Measurements from ENCODE around the gene KCNQ4. TPM values are rescaled to one million over a fixed set of nuclear protein-coding genes. Genes with fewer than 3 reads are reported as not detected.
A peak's percentile ranks its signal among the peaks of the same experiment; 100 is the strongest.

Gene KCNQ4
- total and polyA plus RNA-seq, 5 donors from 2014 or later, result 0.10 to 0.44 (median 0.19) TPM; not detected in 1

DNA sequence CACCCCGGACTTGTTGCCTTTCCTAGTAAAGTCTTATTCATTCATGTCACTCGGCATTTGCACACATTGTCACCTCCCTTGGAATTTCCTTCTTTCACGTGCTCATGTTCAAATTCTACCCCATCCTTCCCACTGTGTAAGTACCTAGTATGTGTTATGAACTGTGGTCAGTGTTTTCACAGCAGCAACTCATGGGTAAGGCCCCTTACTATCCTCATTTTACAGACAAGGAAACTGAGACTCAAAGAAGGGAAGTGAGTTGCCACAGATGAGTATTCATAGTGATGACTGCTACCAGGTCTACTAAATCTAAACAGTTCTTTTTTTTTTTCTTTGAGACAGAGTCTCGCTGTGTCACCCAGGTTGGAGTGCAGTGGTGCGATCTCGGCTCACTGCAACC, 68.1 kb downstream of the KCNQ4 start:
- Mint-ChIP-seq H3K27me3 (no peaks in the 10 kb centered on the region), H3K36me3 (no peaks in the 10 kb centered on the region), H3K9me3 (no peaks in the 10 kb centered on the region), H3K27ac (peak overlapping the region in 1 of 3 donors; percentile 91), H3K4me1 (peaks cover 2 to 8% (median 6%) of the 10 kb centered on the region in 4 donors), H3K4me3 (no peak overlapping the region)
- Histone ChIP-seq H3K4me3 (ENCODE audit: low read depth, low read length) (no peak overlapping the region), H3K27ac (ENCODE audit: insufficient read depth, low read length, poor library complexity, severe bottlenecking) (no peak overlapping the region), H3K27me3 (ENCODE audit: control insufficient read depth, insufficient read depth, low read length) (no peaks in the 10 kb centered on the region), H3K9me3 (ENCODE audit: control insufficient read depth in 2 of 2, low read length in 2 of 2) (no peaks in the 10 kb centered on the region), H3K4me1 (ENCODE audit: control insufficient read depth, insufficient read depth, low read length, poor library complexity, severe bottlenecking) (peaks cover 5% of the 10 kb centered on the region), H3K36me3 (ENCODE audit: control insufficient read depth, insufficient read depth, low read length) (no peaks in the 10 kb centered on the region)
- no peak for DNase-seq
- ATAC-seq (ENCODE audit: low read depth in 2 of 2), result no peak

DNA sequence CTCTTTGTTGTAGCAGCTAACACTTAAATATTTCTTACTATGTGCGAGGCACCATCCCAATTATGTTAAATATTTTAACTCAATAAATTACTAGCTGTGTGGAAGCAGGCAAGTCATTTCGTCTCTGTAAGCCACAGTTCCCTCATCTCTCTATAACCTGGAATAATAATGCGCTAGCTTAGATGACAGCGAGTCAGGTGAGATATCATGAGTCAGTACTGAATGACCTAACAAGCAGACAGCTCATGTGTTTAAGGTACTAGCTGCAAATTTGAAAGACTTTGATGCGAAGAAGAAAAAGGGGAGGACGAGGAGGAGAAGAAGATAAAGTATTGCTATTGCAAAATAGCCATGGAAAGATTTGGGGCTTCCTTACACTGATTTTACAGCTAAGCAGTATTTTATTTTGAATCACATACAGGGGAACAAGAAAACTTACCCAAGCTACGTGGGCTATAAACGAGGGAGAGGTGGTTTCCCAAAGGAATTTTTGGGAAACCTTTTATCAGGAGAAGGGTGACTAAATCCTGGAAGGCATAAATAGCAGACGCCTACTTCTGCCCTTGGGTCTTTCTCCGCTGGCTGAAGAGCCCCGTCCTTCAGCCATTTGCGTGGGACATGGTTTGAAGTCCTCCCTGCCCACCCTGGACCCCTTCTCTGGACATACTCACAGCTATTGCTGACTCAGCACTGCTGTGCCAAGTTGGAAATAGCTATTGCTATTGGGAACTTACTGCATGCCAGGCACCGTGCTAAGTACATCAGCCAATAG, 69.7 kb downstream of the KCNQ4 start:
- Mint-ChIP-seq H3K36me3 (no peaks in the 10 kb centered on the region), H3K27ac (no peak overlapping the region), H3K4me3 (peak overlapping the region in 1 of 4 donors; percentile 21), H3K9me3 (no peaks in the 10 kb centered on the region), H3K4me1 (peaks cover 2 to 6% (median 5%) of the 10 kb centered on the region in 4 donors), H3K27me3 (no peaks in the 10 kb centered on the region)
- no peaks in the 10 kb centered on the region for H3K9me3 ChIP-seq (ENCODE audit: control insufficient read depth in 2 of 2, low read length in 2 of 2)
- DNase-seq (no peak), ATAC-seq (ENCODE audit: low read depth in 2 of 2) (no peak)
- H3K27ac ChIP-seq (ENCODE audit: insufficient read depth, low read length, poor library complexity, severe bottlenecking), result no peak overlapping the region
- peaks cover 5% of the 10 kb centered on the region for H3K4me1 ChIP-seq (ENCODE audit: control insufficient read depth, insufficient read depth, low read length, poor library complexity, severe bottlenecking)
- H3K27me3 ChIP-seq (ENCODE audit: control insufficient read depth, insufficient read depth, low read length), result no peaks in the 10 kb centered on the region
- no peak overlapping the region for H3K4me3 ChIP-seq (ENCODE audit: low read depth, low read length)
- H3K36me3 ChIP-seq (ENCODE audit: control insufficient read depth, insufficient read depth, low read length), result no peaks in the 10 kb centered on the region

GRCh38 chr1:40853885-40854170, 70.2 kb downstream of the KCNQ4 start:
- Histone ChIP-seq H3K4me3 (ENCODE audit: low read depth, low read length) (no peak overlapping the region), H3K27me3 (ENCODE audit: control insufficient read depth, insufficient read depth, low read length) (no peaks in the 10 kb centered on the region), H3K27ac (ENCODE audit: insufficient read depth, low read length, poor library complexity, severe bottlenecking) (no peak overlapping the region), H3K4me1 (ENCODE audit: control insufficient read depth, insufficient read depth, low read length, poor library complexity, severe bottlenecking) (peaks cover 5% of the 10 kb centered on the region), H3K36me3 (ENCODE audit: control insufficient read depth, insufficient read depth, low read length) (no peaks in the 10 kb centered on the region), H3K9me3 (ENCODE audit: control insufficient read depth in 2 of 2, low read length in 2 of 2) (no peaks in the 10 kb centered on the region)
- H3K27me3 Mint-ChIP-seq, result no peaks in the 10 kb centered on the region
- H3K27ac Mint-ChIP-seq, result no peak overlapping the region
- ATAC-seq (ENCODE audit: low read depth in 2 of 2) (no peak), DNase-seq (no peak)
- no peaks in the 10 kb centered on the region for H3K36me3 Mint-ChIP-seq
- peaks cover 2 to 6% (median 5%) of the 10 kb centered on the region in 4 donors for H3K4me1 Mint-ChIP-seq
- H3K9me3 Mint-ChIP-seq, result no peaks in the 10 kb centered on the region
- H3K4me3 Mint-ChIP-seq, result no peak overlapping the region

DNA sequence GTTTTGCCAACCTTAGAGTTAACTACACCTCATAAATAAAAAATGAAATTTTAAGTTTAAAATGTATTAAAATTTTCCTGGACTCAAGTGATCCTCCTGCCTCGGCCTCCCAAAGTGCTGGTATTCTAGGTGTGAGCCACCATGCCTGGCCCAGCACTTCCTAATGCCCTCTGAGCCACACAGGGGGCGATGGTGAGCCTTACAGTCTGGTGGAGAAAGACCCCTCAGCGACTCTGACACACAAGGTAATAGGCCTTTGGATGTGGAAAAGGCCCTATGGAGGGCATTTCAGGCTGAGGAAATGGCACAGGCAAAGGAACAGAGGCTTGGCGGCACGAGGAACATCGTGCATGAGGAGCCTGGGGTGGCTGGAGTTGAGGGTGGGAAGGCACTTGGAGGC, 71.9 kb downstream of the KCNQ4 start:
- Histone ChIP-seq H3K9me3 (ENCODE audit: control insufficient read depth in 2 of 2, low read length in 2 of 2) (no peaks in the 10 kb centered on the region), H3K36me3 (ENCODE audit: control insufficient read depth, insufficient read depth, low read length) (no peaks in the 10 kb centered on the region), H3K4me3 (ENCODE audit: low read depth, low read length) (no peak overlapping the region), H3K4me1 (ENCODE audit: control insufficient read depth, insufficient read depth, low read length, poor library complexity, severe bottlenecking) (no peaks in the 10 kb centered on the region), H3K27me3 (ENCODE audit: control insufficient read depth, insufficient read depth, low read length) (no peaks in the 10 kb centered on the region), H3K27ac (ENCODE audit: insufficient read depth, low read length, poor library complexity, severe bottlenecking) (no peak overlapping the region)
- H3K27me3 Mint-ChIP-seq, result peaks cover 10% of the 10 kb centered on the region
- ATAC-seq (ENCODE audit: low read depth in 2 of 2), result no peak
- no peak overlapping the region for H3K27ac Mint-ChIP-seq
- no peaks in the 10 kb centered on the region for H3K9me3 Mint-ChIP-seq
- no peak overlapping the region for H3K4me3 Mint-ChIP-seq
- H3K36me3 Mint-ChIP-seq, result no peaks in the 10 kb centered on the region
- H3K4me1 Mint-ChIP-seq, result peaks cover 0 to 9% (median 5%) of the 10 kb centered on the region in 4 donors
- DNase-seq, result no peak

GRCh38 chr1:40856116-40856515, 72.5 kb downstream of the KCNQ4 start:
- peaks cover 15% of the 10 kb centered on the region for H3K27me3 Mint-ChIP-seq
- H3K4me1 Mint-ChIP-seq, result peaks cover 0 to 12% (median 7%) of the 10 kb centered on the region in 4 donors
- H3K4me3 Mint-ChIP-seq, result no peak overlapping the region
- no peaks in the 10 kb centered on the region for H3K36me3 Mint-ChIP-seq
- Histone ChIP-seq H3K36me3 (ENCODE audit: control insufficient read depth, insufficient read depth, low read length) (no peaks in the 10 kb centered on the region), H3K27ac (ENCODE audit: insufficient read depth, low read length, poor library complexity, severe bottlenecking) (no peak overlapping the region), H3K4me3 (ENCODE audit: low read depth, low read length) (no peak overlapping the region), H3K9me3 (ENCODE audit: control insufficient read depth in 2 of 2, low read length in 2 of 2) (no peaks in the 10 kb centered on the region), H3K4me1 (ENCODE audit: control insufficient read depth, insufficient read depth, low read length, poor library complexity, severe bottlenecking) (peaks cover 3% of the 10 kb centered on the region), H3K27me3 (ENCODE audit: control insufficient read depth, insufficient read depth, low read length) (no peaks in the 10 kb centered on the region)
- ATAC-seq (ENCODE audit: low read depth in 2 of 2) (no peak), DNase-seq (no peak)
- H3K9me3 Mint-ChIP-seq, result no peaks in the 10 kb centered on the region
- H3K27ac Mint-ChIP-seq, result no peak overlapping the region

- Histone ChIP-seq H3K36me3 (ENCODE audit: control insufficient read depth, insufficient read depth, low read length) (no peaks in the 10 kb centered on the region), H3K4me3 (ENCODE audit: low read depth, low read length) (no peak overlapping the region), H3K27me3 (ENCODE audit: control insufficient read depth, insufficient read depth, low read length) (no peaks in the 10 kb centered on the region), H3K4me1 (ENCODE audit: control insufficient read depth, insufficient read depth, low read length, poor library complexity, severe bottlenecking) (peaks cover 8% of the 10 kb centered on the region), H3K9me3 (ENCODE audit: control insufficient read depth in 2 of 2, low read length in 2 of 2) (no peaks in the 10 kb centered on the region), H3K27ac (ENCODE audit: insufficient read depth, low read length, poor library complexity, severe bottlenecking) (no peak overlapping the region)
- Mint-ChIP-seq H3K4me1 (peaks cover 0 to 12% (median 7%) of the 10 kb centered on the region in 4 donors), H3K9me3 (no peaks in the 10 kb centered on the region), H3K27me3 (peaks cover 15% of the 10 kb centered on the region), H3K36me3 (no peaks in the 10 kb centered on the region), H3K27ac (peak overlapping the region in 1 of 3 donors; percentile 9), H3K4me3 (peak overlapping the region in 1 of 4 donors; percentile 84)
- no peak for ATAC-seq (ENCODE audit: low read depth in 2 of 2)
- DNase-seq, result no peak
Measured at GRCh38 chr1:40856656-40857302, 73.2 kb downstream of the KCNQ4 start.

- peaks cover 12% of the 10 kb centered on the region for H3K4me1 ChIP-seq (ENCODE audit: control insufficient read depth, insufficient read depth, low read length, poor library complexity, severe bottlenecking)
- no peak overlapping the region for H3K4me3 Mint-ChIP-seq
- H3K4me3 ChIP-seq (ENCODE audit: low read depth, low read length), result no peak overlapping the region
- no peak for DNase-seq
- peak overlapping the region in 1 of 3 donors; percentile 37 for H3K27ac Mint-ChIP-seq
- H3K36me3 ChIP-seq (ENCODE audit: control insufficient read depth, insufficient read depth, low read length), result no peaks in the 10 kb centered on the region
- no peaks in the 10 kb centered on the region for H3K36me3 Mint-ChIP-seq
- no peaks in the 10 kb centered on the region for H3K27me3 ChIP-seq (ENCODE audit: control insufficient read depth, insufficient read depth, low read length)
- peaks cover 0 to 17% (median 12%) of the 10 kb centered on the region in 4 donors for H3K4me1 Mint-ChIP-seq
- no peak overlapping the region for H3K27ac ChIP-seq (ENCODE audit: insufficient read depth, low read length, poor library complexity, severe bottlenecking)
- no peaks in the 10 kb centered on the region for H3K9me3 Mint-ChIP-seq
- no peak for ATAC-seq (ENCODE audit: low read depth in 2 of 2)
- H3K27me3 Mint-ChIP-seq, result peaks cover 15% of the 10 kb centered on the region
- H3K9me3 ChIP-seq (ENCODE audit: control insufficient read depth in 2 of 2, low read length in 2 of 2), result no peaks in the 10 kb centered on the region
Measured at GRCh38 chr1:40857737-40858136, 74.2 kb downstream of the KCNQ4 start.

Measured in CD4-positive, CD25-positive, alpha-beta regulatory T cell (primary cell).